AG09309 (cell line): ENCODE data around the gene TMEM121B.
A peak's percentile ranks its signal among the peaks of the same experiment; 100 is the strongest.

ENCODE experiments used
- DNase-seq: peaks from one replicate; pipeline ENCODE4 v3.0.0-alpha.2; 2010; ENCODE audit warnings: low read depth
- H3K4me3 ChIP-seq: 2 replicates; pipeline ENCODE4 v1.5.1; 2011; ENCODE audit warnings: mild to moderate bottlenecking, low read depth, low read length, moderate library complexity; ENCODE audit not compliant: control insufficient read depth
- CTCF ChIP-seq: IDR thresholded peaks from 2 replicates; pipeline ENCODE4 v1.5.1; 2011; ENCODE audit warnings: mild to moderate bottlenecking, low read depth, low read length, inconsistent platforms; ENCODE audit not compliant: insufficient read depth, control insufficient read depth; ENCODE audit errors: missing control alignments

TMEM121B gene

GRCh38 chr22:17098379-17098819 is 22.8 kb downstream of the TMEM121B start:
- H3K4me3 ChIP-seq = no peak overlapping the region
- DNase-seq = no peak
- TF ChIP-seq CTCF = no peak

- TF ChIP-seq CTCF = no peak
- DNase-seq = no peak
- no peak overlapping the region for H3K4me3 ChIP-seq
Measured at GRCh38 chr22:17097701-17098100, 23.5 kb downstream of the TMEM121B start.

GRCh38 chr22:17097062-17097461 is 24.1 kb downstream of the TMEM121B start:
- no peak for DNase-seq
- no peak overlapping the region for H3K4me3 ChIP-seq
- TF ChIP-seq CTCF = no peak

- DNase-seq = no peak
- H3K4me3 ChIP-seq = no peak overlapping the region
- TF ChIP-seq CTCF = no peak
Measured at GRCh38 chr22:17096071-17096470, 25.1 kb downstream of the TMEM121B start.

- DNase-seq = no peak
- no peak overlapping the region for H3K4me3 ChIP-seq
- peak; percentile 26 for TF ChIP-seq CTCF
Measured at GRCh38 chr22:17095538-17095937, 25.6 kb downstream of the TMEM121B start.

GRCh38 chr22:17093081-17093480 is 28.1 kb downstream of the TMEM121B start:
- no peak for DNase-seq
- H3K4me3 ChIP-seq = no peak overlapping the region
- TF ChIP-seq CTCF = no peak

GRCh38 chr22:17091851-17092250 is 29.3 kb downstream of the TMEM121B start:
- DNase-seq = no peak
- TF ChIP-seq CTCF = no peak
- H3K4me3 ChIP-seq = no peak overlapping the region
